Stomach (tissue), 4 donors: ENCODE data around the gene ARHGAP35.

Experiments
- CTCF ChIP-seq, 7 experiments: fragments of 450-650 bp in 4 of 7; fragments of 200-600 bp in 3 of 7; sonication (generic) in 3 of 7; IDR thresholded peaks; one replicate each; pipeline ENCODE4 v1.5.1; 2016 to 2019; ENCODE audit warnings: antibody characterized with exemption in 7 of 7, control low read depth in 2 of 7, mild to moderate bottlenecking in 1 of 7
- POLR2A ChIP-seq, 4 donors: fragments of 450-650 bp; IDR thresholded peaks; one replicate each; pipeline ENCODE4 v1.6.1; 2016; ENCODE audit warnings: antibody characterized with exemption in 4 of 4, control low read depth in 2 of 4, mild to moderate bottlenecking in 1 of 4, moderate library complexity in 1 of 4

- TF ChIP-seq POLR2A (IDR thresholded peaks at IDR 0.05) (no peak), CTCF (IDR thresholded peaks at IDR 0.05) (no peak)
These were observed 42.0 kb upstream of the ARHGAP35 start for GRCh38 chr19:46818812-46819211.
